ENCODE measurements around the gene SIX4.
A peak's percentile ranks its signal among the peaks of the same experiment; 100 is the strongest.
"Not testable (repeated sequence)": the region's sequence is repeated elsewhere in the genome, so short reads cannot be mapped to it uniquely, and the experiment has no call there.

Gene SIX4

GRCh38 chr14:60723907-60724618, at the start of gene SIX4:
TSS of gene SIX4 (minus strand) at chr14:60724351. CDS start at chr14:60724074, 277 bp downstream.
- DNase-seq = peak in 8 of 14 donors; percentile 7 to 89 (median 18)

GRCh38 chr14:60773558-60773957, 49.4 kb upstream of the SIX4 start:
- DNase-seq = no peak

GRCh38 chr14:60771117-60771516, 47.0 kb upstream of the SIX4 start:
- DNase-seq = no peak

- no peak for DNase-seq
These were observed 44.5 kb upstream of the SIX4 start for GRCh38 chr14:60768602-60769001.

GRCh38 chr14:60760644-60761364, 36.7 kb upstream of the SIX4 start:
- DNase-seq = no peak

GRCh38 chr14:60760209-60760608, 36.1 kb upstream of the SIX4 start:
- no peak for DNase-seq

- DNase-seq = no peak
These were observed 34.7 kb upstream of the SIX4 start for GRCh38 chr14:60758885-60759284.

GRCh38 chr14:60757567-60758002, 33.4 kb upstream of the SIX4 start:
- DNase-seq = no peak

- no peak for DNase-seq
These were observed 32.7 kb upstream of the SIX4 start for GRCh38 chr14:60756847-60757246.

GRCh38 chr14:60753264-60754119, 29.3 kb upstream of the SIX4 start:
- no peak for DNase-seq

GRCh38 chr14:60744566-60744965, 20.4 kb upstream of the SIX4 start:
- DNase-seq = no peak

GRCh38 chr14:60738843-60739508, 14.8 kb upstream of the SIX4 start:
- no peak for DNase-seq

GRCh38 chr14:60736494-60736893, 12.3 kb upstream of the SIX4 start:
- no peak for DNase-seq

- DNase-seq = no peak
These were observed 11.3 kb upstream of the SIX4 start for GRCh38 chr14:60735416-60735815.

- peak; percentile 16 to 86 (median 72) for DNase-seq
These were observed 10.5 kb upstream of the SIX4 start, which contains the start of gene MNAT1 for GRCh38 chr14:60734465-60735242. TSS of gene MNAT1 (plus strand) at chr14:60734761. CDS start at chr14:60734863, 102 bp downstream.

GRCh38 chr14:60732840-60733483, 8.8 kb upstream of the SIX4 start:
- DNase-seq = no peak

GRCh38 chr14:60731291-60731690, 7.1 kb upstream of the SIX4 start:
- not testable (repeated sequence) for DNase-seq

GRCh38 chr14:60723116-60723906, 840 bp downstream of the SIX4 start:
- DNase-seq = peak in 5 of 14 donors; percentile 10 to 54 (median 23)

GRCh38 chr14:60722357-60723115, 1.6 kb downstream of the SIX4 start:
- peak in 2 of 14 donors; percentile 11 to 25 for DNase-seq

GRCh38 chr14:60722107-60722356, 2.1 kb downstream of the SIX4 start:
- peak in 1 of 14 donors; percentile 26 for DNase-seq
